ENCODE data around the gene CPSF2. TPM values are rescaled to one million over a fixed set of nuclear protein-coding genes. Genes with fewer than 3 reads are reported as not detected.
"Not testable (repeated sequence)": the region's sequence is repeated elsewhere in the genome, so short reads cannot be mapped to it uniquely, and the experiment has no call there.

The CPSF2 gene
- total RNA-seq, 2 experiments from 2014 or later: 96.2 to 103 TPM

- DNase-seq (no peak), ATAC-seq (no peak)
- Mint-ChIP-seq H3K9me3 (peaks cover 12% of the 10 kb centered on the region), H3K27ac (no peak overlapping the region), H3K36me3 (ENCODE audit: low read depth) (peaks cover 62% of the 10 kb centered on the region), H3K27me3 (no peaks in the 10 kb centered on the region), H3K4me3 (no peak overlapping the region), H3K4me1 (ENCODE audit: low read depth) (no peaks in the 10 kb centered on the region)
- intact Hi-C loops (cut with micrococcal nuclease): no loop called here
- ChIA-PET POLR2A (no interaction called here), CTCF (no interaction called here)
- no peak for TF ChIP-seq CTCF (IDR thresholded peaks at IDR 0.05)
Observed at GRCh38 chr14:92164958-92165357, 43.2 kb downstream of the CPSF2 start.

- ATAC-seq (no peak), DNase-seq (no peak)
- no peak for TF ChIP-seq CTCF (IDR thresholded peaks at IDR 0.05)
- no peak overlapping the region for H3K4me3 Mint-ChIP-seq
- H3K27ac Mint-ChIP-seq: no peak overlapping the region
- H3K4me1 Mint-ChIP-seq (ENCODE audit: low read depth): no peaks in the 10 kb centered on the region
- ChIA-PET CTCF (interaction anchor here (0.7 to 1.2 kb wide), 3 partner anchors 20 to 367 kb away, joined by 3 to 4 read pairs (median 3); no protein-coding TSS in a partner anchor), POLR2A (no interaction called here)
- no peaks in the 10 kb centered on the region for H3K36me3 Mint-ChIP-seq (ENCODE audit: low read depth)
- intact Hi-C loops (cut with micrococcal nuclease): no loop called here
- no peaks in the 10 kb centered on the region for H3K9me3 Mint-ChIP-seq
- H3K27me3 Mint-ChIP-seq: no peaks in the 10 kb centered on the region
Observed at GRCh38 chr14:92173668-92174067, 51.9 kb downstream of the CPSF2 start.

- DNase-seq: no peak
- H3K4me1 Mint-ChIP-seq (ENCODE audit: low read depth): no peaks in the 10 kb centered on the region
- no peaks in the 10 kb centered on the region for H3K36me3 Mint-ChIP-seq (ENCODE audit: low read depth)
- H3K27me3 Mint-ChIP-seq: no peaks in the 10 kb centered on the region
- ChIA-PET CTCF (interaction anchor here (0.6 kb wide), 1 partner anchor 335 kb away, joined by 3 read pairs; no protein-coding TSS in a partner anchor), POLR2A (no interaction called here)
- no peak overlapping the region for H3K4me3 Mint-ChIP-seq
- intact Hi-C loops (cut with micrococcal nuclease): no loop called here
- no peak for ATAC-seq
- H3K27ac Mint-ChIP-seq: no peak overlapping the region
- H3K9me3 Mint-ChIP-seq: no peaks in the 10 kb centered on the region
- TF ChIP-seq CTCF (IDR thresholded peaks at IDR 0.05): no peak
Observed at GRCh38 chr14:92175811-92176210, 54.0 kb downstream of the CPSF2 start.

- TF ChIP-seq CTCF (IDR thresholded peaks at IDR 0.05): no peak
- POLR2A ChIA-PET: no interaction called here
- H3K4me1 Mint-ChIP-seq (ENCODE audit: low read depth): no peaks in the 10 kb centered on the region
- H3K27ac Mint-ChIP-seq: no peak overlapping the region
- no peak for DNase-seq
- intact Hi-C loops (cut with micrococcal nuclease): no loop called here
- no peak for ATAC-seq
- no peak overlapping the region for H3K4me3 Mint-ChIP-seq
- H3K27me3 Mint-ChIP-seq: no peaks in the 10 kb centered on the region
- H3K9me3 Mint-ChIP-seq: no peaks in the 10 kb centered on the region
- H3K36me3 Mint-ChIP-seq (ENCODE audit: low read depth): no peaks in the 10 kb centered on the region
- CTCF ChIA-PET: interaction anchor here (0.6 kb wide), 1 partner anchor 334 kb away, joined by 3 read pairs; no protein-coding TSS in a partner anchor
Observed at GRCh38 chr14:92176476-92176875, 54.7 kb downstream of the CPSF2 start.

GRCh38 chr14:92179178-92179577 lies 57.4 kb downstream of the CPSF2 start:
- H3K27ac Mint-ChIP-seq; H3K27me3 Mint-ChIP-seq; H3K9me3 Mint-ChIP-seq; H3K36me3 Mint-ChIP-seq (ENCODE audit: low read depth); intact Hi-C loops (cut with micrococcal nuclease); ATAC-seq; CTCF ChIA-PET; H3K4me3 Mint-ChIP-seq; DNase-seq; POLR2A ChIA-PET; H3K4me1 Mint-ChIP-seq (ENCODE audit: low read depth): not testable (repeated sequence)

GRCh38 chr14:92185559-92185958 lies 63.8 kb downstream of the CPSF2 start:
- DNase-seq (no peak), ATAC-seq (no peak)
- H3K27ac Mint-ChIP-seq: no peak overlapping the region
- POLR2A ChIA-PET: no interaction called here
- H3K27me3 Mint-ChIP-seq: no peaks in the 10 kb centered on the region
- H3K9me3 Mint-ChIP-seq: peaks cover 2% of the 10 kb centered on the region
- no peaks in the 10 kb centered on the region for H3K4me1 Mint-ChIP-seq (ENCODE audit: low read depth)
- intact Hi-C loops (cut with micrococcal nuclease): no loop called here
- no peak overlapping the region for H3K4me3 Mint-ChIP-seq
- no peaks in the 10 kb centered on the region for H3K36me3 Mint-ChIP-seq (ENCODE audit: low read depth)
- CTCF ChIA-PET: no interaction called here
- no peak for TF ChIP-seq CTCF (IDR thresholded peaks at IDR 0.05)

GRCh38 chr14:92187616-92188015 lies 65.8 kb downstream of the CPSF2 start:
- H3K9me3 Mint-ChIP-seq; DNase-seq; intact Hi-C loops (cut with micrococcal nuclease); ATAC-seq; H3K27ac Mint-ChIP-seq; H3K27me3 Mint-ChIP-seq; POLR2A ChIA-PET; H3K4me1 Mint-ChIP-seq (ENCODE audit: low read depth); H3K4me3 Mint-ChIP-seq; CTCF ChIA-PET; H3K36me3 Mint-ChIP-seq (ENCODE audit: low read depth): not testable (repeated sequence)

Measured in activated CD8-positive, alpha-beta T cell treated with anti-CD3 and anti-CD28 coated beads for 36 hours (primary cell).